VCaP (cell line): ENCODE measurements around the gene ZNF438.
"Not testable (repeated sequence)": the region's sequence is repeated elsewhere in the genome, so short reads cannot be mapped to it uniquely, and the experiment has no call there.

Source experiments
- H3K27ac ChIP-seq: fragments of 450-650 bp; 2 replicates; pipeline ENCODE4 v1.5.1; 2017
- CTCF ChIP-seq: fragments of 450-650 bp; conservative IDR thresholded peaks from 2 replicates; pipeline ENCODE4 v1.5.1; 2017; ENCODE audit warnings: mild to moderate bottlenecking, moderate library complexity

ZNF438 gene

DNA sequence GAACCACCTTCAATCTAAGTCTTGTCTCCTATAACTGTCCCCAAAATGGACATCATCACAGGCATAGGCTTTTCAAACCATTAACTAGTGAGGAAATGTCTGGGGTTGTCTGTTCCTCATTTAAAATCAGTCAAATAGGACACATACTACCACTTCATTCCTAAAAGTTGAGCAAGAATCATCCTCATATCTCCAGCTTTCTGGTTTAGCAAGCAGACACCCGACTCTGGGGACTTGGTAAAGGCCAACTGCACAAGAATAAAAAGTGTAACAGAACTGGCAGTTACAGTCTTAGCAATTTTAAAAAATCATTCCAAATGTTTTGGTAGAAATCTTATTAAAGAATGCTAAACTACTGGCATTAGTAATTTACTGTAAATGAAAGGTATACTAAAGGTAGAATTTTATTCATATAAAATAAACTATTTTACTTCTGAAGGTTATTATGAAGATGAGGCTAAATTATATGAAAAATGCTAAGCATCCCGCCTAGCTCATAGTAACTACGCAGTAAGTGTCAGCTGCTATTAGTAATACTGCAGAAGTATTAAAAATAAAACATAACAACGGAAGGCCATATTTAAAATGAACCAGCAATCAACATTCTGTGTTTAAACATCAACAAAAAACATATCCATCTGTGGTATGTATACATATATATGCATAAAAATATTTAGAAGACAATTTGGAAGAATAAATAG, 60.8 kb downstream of the ZNF438 start:
- no peak overlapping the region for H3K27ac ChIP-seq
- no peak for TF ChIP-seq CTCF

DNA sequence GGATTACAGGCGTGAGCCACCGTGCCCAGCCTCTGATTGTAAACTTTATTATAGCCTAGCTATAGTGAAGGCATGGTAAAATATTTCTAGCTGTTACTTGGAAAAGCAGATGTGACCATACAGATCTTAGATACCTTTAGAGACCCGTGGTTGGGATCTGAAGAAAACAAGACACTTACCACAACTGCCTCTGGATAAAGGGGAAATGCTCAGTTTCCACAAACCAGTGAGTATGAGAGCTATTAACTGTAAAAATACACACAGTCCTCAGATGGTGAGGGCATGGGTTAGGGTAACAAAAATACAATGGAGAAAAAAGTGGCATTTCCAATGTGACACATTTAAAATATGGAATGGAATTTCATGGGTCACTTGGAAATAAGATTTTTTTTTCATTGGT, 63.0 kb downstream of the ZNF438 start:
- TF ChIP-seq CTCF = no peak

DNA sequence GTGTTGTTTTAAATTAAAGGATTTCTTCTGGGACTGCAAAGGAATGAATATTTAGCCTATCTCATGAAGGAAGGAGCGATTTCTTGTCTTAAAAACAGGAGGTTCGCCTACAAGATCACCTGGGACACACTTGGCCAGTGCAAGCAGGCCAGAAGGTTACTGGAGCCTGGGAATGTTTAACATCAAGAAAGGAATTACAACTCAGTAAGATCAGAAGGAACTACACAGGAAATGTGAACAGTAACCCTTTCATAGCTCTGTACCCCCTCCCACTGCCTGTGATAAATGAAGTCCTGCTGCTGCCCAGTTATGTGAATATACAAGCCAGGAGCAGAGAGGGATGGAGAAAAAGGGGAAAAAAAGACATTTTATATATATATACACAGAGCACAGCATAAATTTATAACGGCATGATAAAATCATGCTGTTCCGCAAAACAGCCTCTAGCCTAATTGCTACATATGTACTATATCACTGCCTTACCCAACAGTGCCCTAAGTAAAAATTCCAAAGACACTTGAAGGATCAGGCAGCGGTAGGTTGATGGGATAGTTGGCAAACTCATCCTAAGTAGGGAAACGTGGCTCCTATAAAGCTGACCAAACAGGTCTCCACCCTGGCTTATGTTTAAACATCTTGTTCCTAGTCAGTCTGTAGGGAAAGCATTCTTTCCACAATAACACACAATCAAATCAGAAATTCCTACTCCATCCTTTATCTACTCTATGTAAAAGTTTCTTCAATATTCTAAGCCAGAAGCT, 63.8 kb downstream of the ZNF438 start:
- H3K27ac ChIP-seq = no peak overlapping the region
- TF ChIP-seq CTCF = no peak

More for the DNA sequence above, 63.0 kb downstream of the ZNF438 start:
- no peak overlapping the region for H3K27ac ChIP-seq

DNA sequence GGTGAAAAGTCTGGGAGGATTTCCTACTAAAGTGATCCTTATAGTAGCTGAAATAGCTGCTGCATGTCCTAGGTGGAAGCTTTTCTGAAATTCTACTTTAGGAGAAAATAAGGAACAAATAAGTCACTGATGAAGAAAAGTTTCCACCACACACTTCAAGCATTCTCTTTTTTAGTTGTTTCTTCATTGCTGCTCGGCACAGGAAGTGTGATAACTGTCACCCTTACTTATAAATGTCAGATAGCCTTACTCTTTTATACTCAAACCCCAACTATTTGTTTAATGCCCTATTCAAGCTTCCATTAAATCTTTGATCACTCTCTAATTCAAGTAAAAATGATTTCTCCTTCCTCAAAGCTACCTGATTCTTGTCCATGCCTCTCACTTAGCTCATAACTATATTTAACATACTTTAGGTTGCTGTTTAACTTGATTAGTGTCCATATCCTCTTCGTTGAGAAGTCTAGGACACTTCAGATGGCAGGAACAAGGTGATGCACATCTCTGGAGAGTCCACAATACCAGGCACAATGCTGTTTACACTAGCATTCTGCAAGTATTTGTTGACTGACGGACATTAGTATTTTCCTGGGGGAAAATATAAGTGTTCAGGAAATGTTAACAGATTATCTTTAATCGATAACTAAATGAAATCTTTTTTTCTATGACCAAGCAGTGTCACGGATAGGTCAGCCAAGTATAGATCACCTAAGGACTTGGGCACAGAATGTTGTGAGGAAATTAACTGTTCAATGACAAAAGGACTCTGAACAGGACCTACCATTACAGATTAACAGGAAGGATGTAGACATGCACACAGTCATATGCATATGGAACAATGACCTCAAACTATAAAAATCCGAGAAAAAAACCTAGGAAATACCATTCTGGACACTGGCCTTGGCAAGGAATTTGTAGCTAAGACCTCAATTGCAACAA, 67.4 kb downstream of the ZNF438 start:
- TF ChIP-seq CTCF = no peak
- H3K27ac ChIP-seq = no peak overlapping the region

DNA sequence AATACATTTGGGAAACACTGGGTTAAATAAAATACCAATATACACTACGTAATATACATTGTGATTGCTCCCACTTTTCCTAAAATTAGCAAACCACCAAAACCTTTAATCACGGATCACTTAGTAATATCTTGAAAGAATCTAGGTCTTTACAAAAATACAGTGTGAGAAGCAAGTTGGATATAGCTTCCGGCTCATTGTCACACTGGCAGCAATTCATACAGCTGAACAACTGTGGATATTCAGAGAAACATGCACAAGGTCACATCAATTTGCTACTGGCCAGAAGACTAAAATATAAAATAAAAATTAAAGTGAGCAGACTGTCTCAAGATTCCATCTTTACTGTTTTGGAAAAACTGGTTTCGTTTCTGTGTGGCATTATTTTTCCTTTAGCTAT, 69.1 kb downstream of the ZNF438 start:
- no peak for TF ChIP-seq CTCF
- H3K27ac ChIP-seq = no peak overlapping the region

GRCh38 chr10:30959836-30960210, 71.8 kb downstream of the ZNF438 start:
- no peak overlapping the region for H3K27ac ChIP-seq
- no peak for TF ChIP-seq CTCF

GRCh38 chr10:30949218-30949617, 82.4 kb downstream of the ZNF438 start:
- not testable (repeated sequence) for H3K27ac ChIP-seq
